HEK293T (cell line): ENCODE data around the gene NHLH1.

Experiments
- BHLHE40 ChIP-seq: fragments of 450-650 bp; IDR thresholded peaks from 2 replicates; pipeline ENCODE4 v1.6.1; 2016; ENCODE audit warnings: mild to moderate bottlenecking, moderate library complexity, borderline replicate concordance
- CTBP1 ChIP-seq: fragments of 450-650 bp; IDR thresholded peaks from 2 replicates; pipeline ENCODE4 v1.6.1; 2016; ENCODE audit warnings: borderline replicate concordance
- FOXA1 ChIP-seq: fragments of 450-650 bp; IDR thresholded peaks from 2 replicates; pipeline ENCODE4 v1.6.1; 2016; ENCODE audit warnings: mild to moderate bottlenecking
- PKNOX1 ChIP-seq: fragments of 450-650 bp; IDR thresholded peaks from 2 replicates; pipeline ENCODE4 v1.6.1; 2016
- SP1 ChIP-seq: fragments of 450-650 bp; IDR thresholded peaks from 2 replicates; pipeline ENCODE4 v1.6.1; 2017
- TARDBP ChIP-seq: fragments of 450-650 bp; IDR thresholded peaks from 2 replicates; pipeline ENCODE4 v1.6.1; 2016

DNA sequence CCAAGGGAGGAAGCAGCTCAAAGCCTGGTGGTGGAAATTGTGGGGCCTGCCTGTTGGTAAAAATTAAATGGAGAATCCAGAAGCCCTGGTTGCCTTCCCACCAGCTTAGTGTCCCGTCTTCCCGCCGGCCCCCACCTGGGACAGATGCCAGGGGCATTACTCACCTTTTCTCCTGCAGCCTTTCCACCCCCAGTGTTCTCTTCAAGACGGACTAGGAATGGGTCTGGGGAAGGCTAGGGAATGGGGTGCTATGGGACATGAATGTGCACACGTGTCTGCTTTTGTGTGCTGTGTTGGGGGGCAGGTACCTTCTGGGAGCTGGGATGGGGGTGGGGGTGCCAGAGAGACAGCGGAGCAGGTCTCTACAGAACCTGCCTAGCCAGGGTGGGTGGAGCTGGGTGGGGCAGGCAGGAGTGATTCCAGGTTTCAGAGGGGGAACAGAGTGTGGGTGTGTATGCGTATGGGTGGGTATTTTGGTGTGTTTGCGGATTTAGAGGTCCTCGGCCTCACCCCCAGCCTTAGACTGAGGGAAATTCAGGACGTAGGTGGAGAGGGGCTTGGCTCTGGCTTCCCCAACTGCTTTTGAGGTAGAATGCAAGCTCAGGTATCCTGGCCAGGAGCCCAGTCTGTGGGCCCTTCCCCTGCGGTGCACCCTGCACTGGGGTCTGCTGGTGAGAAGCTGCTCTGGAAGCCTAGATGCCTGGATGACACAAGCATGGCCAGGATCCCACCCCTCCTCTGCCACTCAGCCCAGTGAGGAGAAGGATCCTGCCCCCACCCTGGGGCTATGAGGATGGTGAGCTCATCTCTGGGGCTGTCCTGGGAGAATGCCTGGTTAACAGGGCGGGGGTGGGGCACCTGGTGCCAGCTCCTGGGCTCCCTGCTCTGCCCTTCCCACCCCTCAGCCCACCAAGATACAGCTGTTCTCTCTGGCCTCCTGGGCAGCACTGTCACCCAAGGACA, 41.2 kb downstream of the NHLH1 start:
- no peak for TF ChIP-seq CTBP1
- TF ChIP-seq BHLHE40: no peak
- TF ChIP-seq SP1: no peak
- TF ChIP-seq FOXA1: no peak
- TF ChIP-seq PKNOX1: no peak
- no peak for TF ChIP-seq TARDBP
